HG02943 (cell line): Measurements from ENCODE around the gene POC1B.

Source experiments
- ATAC-seq: cut with Tn5 transposase; IDR thresholded peaks from one replicate; pipeline ENCODE4 v1.9.1; 2021; ENCODE audit warnings: mild to moderate bottlenecking, low read depth, moderate library complexity; ENCODE audit not compliant: unreplicated experiment

The POC1B gene

GRCh38 chr12:89427508-89428156 is 98.2 kb downstream of the POC1B start:
- ATAC-seq, result peak; percentile 89

GRCh38 chr12:89424846-89425245 is 101.0 kb downstream of the POC1B start:
- ATAC-seq, result no peak

- ATAC-seq, result no peak
These were observed 101.5 kb downstream of the POC1B start for GRCh38 chr12:89424389-89424788.

GRCh38 chr12:89421092-89421835 is 104.6 kb downstream of the POC1B start:
- no peak for ATAC-seq

- no peak for ATAC-seq
These were observed 107.5 kb downstream of the POC1B start for GRCh38 chr12:89418228-89418910.

GRCh38 chr12:89417246-89417977 is 108.4 kb downstream of the POC1B start:
- ATAC-seq, result no peak

GRCh38 chr12:89416049-89416792 is 109.6 kb downstream of the POC1B start:
- no peak for ATAC-seq

- no peak for ATAC-seq
These were observed 111.0 kb downstream of the POC1B start for GRCh38 chr12:89414851-89415250.

- no peak for ATAC-seq
These were observed 111.5 kb downstream of the POC1B start for GRCh38 chr12:89414322-89414721.

- ATAC-seq, result no peak
These were observed 112.6 kb downstream of the POC1B start for GRCh38 chr12:89413234-89413633.

GRCh38 chr12:89412665-89413064 is 113.2 kb downstream of the POC1B start:
- ATAC-seq, result no peak

GRCh38 chr12:89411846-89412245 is 114.0 kb downstream of the POC1B start:
- ATAC-seq, result no peak

GRCh38 chr12:89411234-89411633 is 114.6 kb downstream of the POC1B start:
- no peak for ATAC-seq

- ATAC-seq, result no peak
These were observed 120.1 kb downstream of the POC1B start for GRCh38 chr12:89405626-89406345.

- ATAC-seq, result no peak
These were observed 124.3 kb downstream of the POC1B start for GRCh38 chr12:89401433-89402058.

- ATAC-seq, result no peak
These were observed 125.4 kb downstream of the POC1B start for GRCh38 chr12:89400415-89400814.

- no peak for ATAC-seq
These were observed 130.1 kb downstream of the POC1B start for GRCh38 chr12:89395712-89396111.

GRCh38 chr12:89393551-89394121 is 132.2 kb downstream of the POC1B start:
- ATAC-seq, result no peak

GRCh38 chr12:89392391-89392790 is 133.5 kb downstream of the POC1B start:
- ATAC-seq, result no peak
